AG04449 (cell line): ENCODE measurements around the gene RBMS3.

Source experiments
- CTCF ChIA-PET: fragments of 350-600 bp; formaldehyde crosslinking; extraction: SDS; loops from one replicate; lab custom pipeline; 2021; ENCODE audit warnings: antibody characterized with exemption; lab: Yijun Ruan, JAX
- POLR2A ChIA-PET: fragments of 400-600, 350-600 bp; formaldehyde crosslinking; extraction: SDS; loops from one replicate; lab custom pipeline; 2020; ENCODE audit warnings: antibody characterized with exemption, inconsistent platforms; lab: Yijun Ruan, JAX
- DNase-seq: peaks from one replicate; pipeline ENCODE4 v3.0.0-alpha.2; 2010; ENCODE audit warnings: low read depth, low spot score
- H3K4me3 ChIP-seq: 2 replicates; pipeline ENCODE4 v1.5.1; 2011; ENCODE audit warnings: low read depth, mild to moderate bottlenecking, control low read depth, low read length
- TF ChIP-seq, protein P1 (sequence below): IDR thresholded peaks from one replicate; pipeline ENCODE4 v1.5.1; 2011; ENCODE audit warnings: mild to moderate bottlenecking, moderate library complexity, low read length, control low read depth, inconsistent platforms; ENCODE audit not compliant: insufficient read depth; ENCODE audit errors: missing control alignments

Gene RBMS3

DNA sequence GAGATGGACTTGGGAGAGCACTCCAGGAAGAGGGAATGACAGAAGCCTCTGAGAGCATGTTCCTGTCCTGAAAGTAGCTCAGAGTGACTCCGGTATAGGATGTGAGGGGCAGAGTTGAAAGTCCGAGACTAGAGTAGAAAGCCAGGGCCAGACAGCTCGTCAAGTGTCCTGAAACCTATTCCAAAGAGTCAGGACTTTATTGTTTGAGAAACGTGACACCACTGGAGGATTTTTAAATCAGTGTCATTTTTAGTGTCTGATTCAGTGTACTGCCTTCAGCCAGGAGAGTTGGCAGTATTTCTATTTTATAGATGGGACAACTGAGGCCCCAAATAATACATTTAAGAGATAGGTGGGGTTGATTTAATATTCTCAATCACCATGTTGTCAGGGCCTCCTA, 1.6 kb upstream of the RBMS3 start:
- H3K4me3 ChIP-seq: no peak overlapping the region
- CTCF ChIA-PET: interaction anchor here (0.9 to 1.2 kb wide), 5 partner anchors 12 to 474 kb away, joined by 3 to 4 read pairs (median 3); no protein-coding TSS in a partner anchor
- POLR2A ChIA-PET: interaction anchor here (0.7 kb wide), 1 partner anchor 53 kb away, joined by 3 read pairs; no protein-coding TSS in a partner anchor
- TF ChIP-seq, protein P1, sequence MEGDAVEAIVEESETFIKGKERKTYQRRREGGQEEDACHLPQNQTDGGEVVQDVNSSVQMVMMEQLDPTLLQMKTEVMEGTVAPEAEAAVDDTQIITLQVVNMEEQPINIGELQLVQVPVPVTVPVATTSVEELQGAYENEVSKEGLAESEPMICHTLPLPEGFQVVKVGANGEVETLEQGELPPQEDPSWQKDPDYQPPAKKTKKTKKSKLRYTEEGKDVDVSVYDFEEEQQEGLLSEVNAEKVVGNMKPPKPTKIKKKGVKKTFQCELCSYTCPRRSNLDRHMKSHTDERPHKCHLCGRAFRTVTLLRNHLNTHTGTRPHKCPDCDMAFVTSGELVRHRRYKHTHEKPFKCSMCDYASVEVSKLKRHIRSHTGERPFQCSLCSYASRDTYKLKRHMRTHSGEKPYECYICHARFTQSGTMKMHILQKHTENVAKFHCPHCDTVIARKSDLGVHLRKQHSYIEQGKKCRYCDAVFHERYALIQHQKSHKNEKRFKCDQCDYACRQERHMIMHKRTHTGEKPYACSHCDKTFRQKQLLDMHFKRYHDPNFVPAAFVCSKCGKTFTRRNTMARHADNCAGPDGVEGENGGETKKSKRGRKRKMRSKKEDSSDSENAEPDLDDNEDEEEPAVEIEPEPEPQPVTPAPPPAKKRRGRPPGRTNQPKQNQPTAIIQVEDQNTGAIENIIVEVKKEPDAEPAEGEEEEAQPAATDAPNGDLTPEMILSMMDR: no peak
- DNase-seq: no peak

DNA sequence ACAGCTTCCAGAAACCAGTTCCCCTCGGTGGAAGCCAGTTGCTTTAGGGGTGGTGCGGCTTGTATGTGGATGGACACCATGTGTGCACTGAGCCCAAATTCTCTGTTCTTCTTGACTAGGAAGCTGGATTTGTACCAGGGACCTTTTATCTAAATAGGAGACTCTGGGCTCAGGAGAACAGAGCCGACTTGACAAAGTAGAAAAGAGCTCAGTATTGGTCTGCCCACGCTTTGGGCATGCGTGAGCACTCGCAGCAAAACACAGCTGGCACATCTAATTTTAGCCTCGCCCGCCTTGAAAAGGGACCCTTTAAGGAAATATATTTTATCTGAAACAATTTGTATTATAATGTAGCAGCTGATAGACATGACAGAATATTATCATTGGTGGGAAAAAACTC, 1.1 kb upstream of the RBMS3 start:
- CTCF ChIA-PET: interaction anchor here (0.9 to 1.6 kb wide), 9 partner anchors 11 to 474 kb away, joined by 3 to 6 read pairs (median 4); no protein-coding TSS in a partner anchor
- peak overlapping the region; percentile 78 for H3K4me3 ChIP-seq
- POLR2A ChIA-PET: interaction anchor here (0.7 to 1.8 kb wide), 2 partner anchors 53 to 93 kb away, joined by 3 to 11 read pairs; no protein-coding TSS in a partner anchor
- TF ChIP-seq, protein P1: no peak
- DNase-seq: no peak

DNA sequence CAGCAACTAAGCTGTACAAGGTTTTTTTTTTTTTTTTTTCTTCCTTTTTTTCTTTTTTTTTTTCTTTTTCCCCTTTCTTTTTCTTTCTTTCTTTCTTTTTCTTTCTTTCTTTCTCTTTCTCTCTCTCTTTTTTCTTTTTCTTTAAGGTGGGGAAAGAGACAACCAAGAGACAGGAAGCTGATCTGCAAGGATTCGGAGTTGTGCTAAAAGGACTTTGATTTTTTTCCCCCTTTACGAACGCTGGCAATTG, 148 bp downstream of the RBMS3 start:
- CTCF ChIA-PET: interaction anchor here (0.7 to 1.6 kb wide), 7 partner anchors 9 to 731 kb away, joined by 3 to 6 read pairs (median 4); no protein-coding TSS in a partner anchor
- POLR2A ChIA-PET: interaction anchor here (0.6 to 1.8 kb wide), 4 partner anchors 94 to 479 kb away, joined by 3 to 11 read pairs (median 4); no protein-coding TSS in a partner anchor
- TF ChIP-seq, protein P1: no peak
- peak overlapping the region; percentile 78 for H3K4me3 ChIP-seq
- no peak for DNase-seq

DNA sequence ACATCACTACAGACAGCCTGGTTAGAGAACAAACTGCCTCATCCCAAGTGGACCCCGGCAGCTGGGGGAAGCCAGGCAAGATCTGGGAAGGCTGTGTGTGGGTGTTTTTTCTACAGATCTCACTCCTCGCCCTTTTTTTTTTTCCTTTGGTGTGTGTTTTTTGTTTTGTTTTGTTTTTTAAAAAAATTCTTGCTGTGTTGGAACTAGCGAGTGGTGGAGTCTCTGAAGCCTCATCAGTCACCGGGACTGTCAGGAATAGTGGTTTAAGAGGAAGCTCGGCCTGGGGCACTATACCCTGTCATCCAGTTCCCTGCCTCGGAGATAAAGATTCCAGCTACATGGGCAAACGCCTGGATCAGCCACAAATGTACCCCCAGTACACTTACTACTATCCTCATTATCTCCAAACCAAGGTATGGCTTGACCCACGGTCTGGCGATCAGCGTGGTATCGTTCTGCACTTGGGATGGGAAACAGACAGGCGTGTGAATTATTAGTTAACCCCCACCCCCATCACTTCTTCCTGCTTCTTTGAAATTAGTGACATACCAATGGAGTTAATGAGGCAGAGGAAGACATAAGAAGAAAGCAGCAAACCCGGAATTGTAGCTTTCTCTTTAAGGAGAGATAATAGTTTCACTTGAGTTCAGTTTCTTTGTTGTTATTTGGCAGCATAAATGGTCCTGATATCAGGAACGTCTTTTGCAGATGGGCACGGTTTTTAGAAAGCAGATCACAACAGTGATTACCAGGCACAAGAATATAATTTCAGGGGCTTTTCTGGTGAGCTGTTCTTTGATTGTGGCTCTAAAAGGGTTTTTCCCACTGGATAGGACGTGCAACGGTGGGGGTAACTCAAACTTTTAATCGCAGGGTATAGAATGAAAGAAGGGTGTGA, 722 bp downstream of the RBMS3 start:
- ChIA-PET CTCF (interaction anchor here (0.7 to 1.6 kb wide), 5 partner anchors 8 to 730 kb away, joined by 3 to 6 read pairs (median 4); no protein-coding TSS in a partner anchor), POLR2A (interaction anchor here (0.6 to 1.8 kb wide), 4 partner anchors 95 to 479 kb away, joined by 3 to 11 read pairs (median 4); no protein-coding TSS in a partner anchor)
- H3K4me3 ChIP-seq: peak overlapping the region; percentile 78
- TF ChIP-seq, protein P1: no peak
- no peak for DNase-seq

DNA sequence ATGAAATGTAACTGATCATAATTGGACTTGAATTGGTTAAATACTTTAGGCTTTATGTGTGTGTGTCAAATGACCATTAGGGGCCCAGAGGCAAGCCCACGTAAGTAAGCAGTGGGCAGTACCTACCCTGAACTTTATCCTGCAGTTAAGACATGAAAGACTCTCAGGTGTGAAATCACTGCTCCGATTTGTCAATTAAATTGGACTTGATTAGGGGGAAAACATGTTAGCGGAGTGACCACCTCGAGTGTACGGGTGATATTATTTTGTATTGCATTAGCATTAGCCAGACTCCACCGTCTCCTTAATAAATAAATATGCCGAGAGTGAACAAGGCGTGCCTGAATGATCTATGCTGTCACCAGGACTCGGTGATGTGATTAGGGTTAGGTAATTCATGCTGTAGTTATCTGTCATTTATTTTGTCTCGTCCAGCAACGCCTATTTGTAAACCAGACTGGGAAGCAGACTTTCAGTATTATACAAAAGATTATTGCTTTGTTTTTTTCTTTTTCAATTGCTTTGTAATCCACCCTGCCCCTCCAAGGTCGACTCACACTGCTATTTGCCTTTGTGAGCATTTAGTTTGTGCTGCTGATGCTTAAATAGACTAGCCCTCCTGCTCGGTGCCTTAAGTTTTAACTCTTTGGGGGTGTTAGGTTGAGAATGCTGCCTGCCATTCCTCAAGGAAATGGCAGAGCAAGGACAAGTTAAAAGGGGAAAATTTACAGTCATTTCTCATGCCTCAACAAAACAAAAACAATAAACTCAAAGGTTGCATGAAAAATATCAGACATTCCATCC, 1.8 kb downstream of the RBMS3 start:
- TF ChIP-seq, protein P1: no peak
- no peak for DNase-seq
- ChIA-PET CTCF (no interaction called here), POLR2A (no interaction called here)
- H3K4me3 ChIP-seq: peak overlapping the region; percentile 78
